OCI-LY1 (cell line): Measurements from ENCODE around the gene KANSL1.
"Not testable (repeated sequence)": the region's sequence is repeated elsewhere in the genome, so short reads cannot be mapped to it uniquely, and the experiment has no call there.

Experiments used
- EZH2 ChIP-seq: fragments of 200-600 bp; sonication (generic), shearing (Covaris generic); IDR thresholded peaks from 2 replicates; pipeline ENCODE4 v1.8.0; 2017; ENCODE audit warnings: borderline replicate concordance, mixed run types, mild to moderate bottlenecking, antibody characterized with exemption, low read length, moderate library complexity, mixed read lengths
- TF ChIP-seq, protein P1 (sequence below): fragments of 200-600 bp; sonication (generic), shearing (Covaris generic); IDR thresholded peaks from 2 replicates; pipeline ENCODE4 v1.5.1; 2017; ENCODE audit warnings: mild to moderate bottlenecking, antibody characterized with exemption, low read length, moderate library complexity, mixed read lengths

DNA sequence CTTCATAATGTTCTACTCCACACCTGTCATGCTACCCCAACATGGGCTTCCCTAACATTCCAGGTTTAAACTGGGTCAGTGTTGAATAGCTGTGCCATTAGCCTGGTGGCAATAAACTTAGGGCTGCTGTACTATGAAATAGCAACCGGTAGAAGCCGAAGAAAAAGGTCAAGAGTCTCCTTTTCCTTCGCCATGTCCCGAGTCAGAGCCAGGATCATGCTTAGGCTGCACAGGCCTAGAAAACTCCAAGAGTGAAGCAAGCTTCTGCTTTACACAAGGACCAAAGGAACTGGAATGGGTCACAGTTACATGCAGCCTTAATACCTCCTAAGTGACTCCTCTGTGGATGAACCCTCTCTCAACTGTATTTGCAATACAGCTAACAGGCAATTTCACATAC is 105.4 kb downstream of the KANSL1 start:
- TF ChIP-seq, protein P1, sequence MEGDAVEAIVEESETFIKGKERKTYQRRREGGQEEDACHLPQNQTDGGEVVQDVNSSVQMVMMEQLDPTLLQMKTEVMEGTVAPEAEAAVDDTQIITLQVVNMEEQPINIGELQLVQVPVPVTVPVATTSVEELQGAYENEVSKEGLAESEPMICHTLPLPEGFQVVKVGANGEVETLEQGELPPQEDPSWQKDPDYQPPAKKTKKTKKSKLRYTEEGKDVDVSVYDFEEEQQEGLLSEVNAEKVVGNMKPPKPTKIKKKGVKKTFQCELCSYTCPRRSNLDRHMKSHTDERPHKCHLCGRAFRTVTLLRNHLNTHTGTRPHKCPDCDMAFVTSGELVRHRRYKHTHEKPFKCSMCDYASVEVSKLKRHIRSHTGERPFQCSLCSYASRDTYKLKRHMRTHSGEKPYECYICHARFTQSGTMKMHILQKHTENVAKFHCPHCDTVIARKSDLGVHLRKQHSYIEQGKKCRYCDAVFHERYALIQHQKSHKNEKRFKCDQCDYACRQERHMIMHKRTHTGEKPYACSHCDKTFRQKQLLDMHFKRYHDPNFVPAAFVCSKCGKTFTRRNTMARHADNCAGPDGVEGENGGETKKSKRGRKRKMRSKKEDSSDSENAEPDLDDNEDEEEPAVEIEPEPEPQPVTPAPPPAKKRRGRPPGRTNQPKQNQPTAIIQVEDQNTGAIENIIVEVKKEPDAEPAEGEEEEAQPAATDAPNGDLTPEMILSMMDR, result not testable (repeated sequence)
- not testable (repeated sequence) for TF ChIP-seq EZH2
